ENCODE measurements around the gene FBXL17. TPM values are rescaled to one million over a fixed set of nuclear protein-coding genes. Genes with fewer than 3 reads are reported as not detected.

FBXL17 gene
- total RNA-seq, 1 experiment from 2014 or later, result 5.3 TPM

GRCh38 chr5:107916731-107917725 is 464.9 kb downstream of the FBXL17 start:
- Mint-ChIP-seq H3K27ac (no peak overlapping the region), H3K4me1 (peaks cover 7 to 9% of the 10 kb centered on the region in 2 experiments; a peak in 3 of 4 replicates), H3K4me3 (no peak overlapping the region), H3K36me3 (ENCODE audit: insufficient read depth in 1 of 3, low read depth in 3 of 3) (no peaks in the 10 kb centered on the region), H3K27me3 (ENCODE audit: low read depth) (no peaks in the 10 kb centered on the region), H3K9me3 (no peaks in the 10 kb centered on the region)
- H2AFZ ChIP-seq (ENCODE audit: low read length), result no peak overlapping the region
- H3K23ac ChIP-seq (ENCODE audit: insufficient read length, low read depth, low read length), result no peak overlapping the region
- no peak overlapping the region for H2BK5ac ChIP-seq (ENCODE audit: insufficient read length, low read length)
- no peak overlapping the region for H2BK15ac ChIP-seq (ENCODE audit: low read depth, low read length)
- H3K18ac ChIP-seq (ENCODE audit: insufficient read length, low read depth, low read length), result no peak overlapping the region
- H4K5ac ChIP-seq (ENCODE audit: insufficient read length, low read depth, low read length), result no peak overlapping the region
- H3K27ac ChIP-seq (ENCODE audit: insufficient read length, low read depth, low read length), result no peak overlapping the region
- H3K56ac ChIP-seq (ENCODE audit: insufficient read length, low read depth, low read length), result no peak overlapping the region
- H3K23me2 ChIP-seq (ENCODE audit: insufficient read length, low read depth, low read length, poor library complexity, severe bottlenecking), result no peaks in the 10 kb centered on the region
- H2AK5ac ChIP-seq (ENCODE audit: insufficient read length, low read length), result no peak overlapping the region
- H4K20me1 ChIP-seq (ENCODE audit: control insufficient read depth, insufficient read depth, insufficient read length), result no peaks in the 10 kb centered on the region
- H3K9me3 ChIP-seq (ENCODE audit: control insufficient read depth, low read depth, low read length), result no peaks in the 10 kb centered on the region
- H2BK20ac ChIP-seq (ENCODE audit: low read depth, low read length, poor library complexity, severe bottlenecking), result no peak overlapping the region
- no peak overlapping the region for H2BK12ac ChIP-seq (ENCODE audit: insufficient read length, low read depth, low read length)
- H3T11ph ChIP-seq (ENCODE audit: low read length), result no peak overlapping the region
- TF ChIP-seq CTCF (conservative IDR thresholded peaks at IDR 0.05), result no peak
- WGBS (ENCODE audit: extremely low coverage, insufficient read length, low lambda C conversion rate), result no CpG with 5 or more reads among the region's 6 CpGs
- 0 out of 2 replicates have a peak, but pooled peaks cover 2% of the 10 kb centered on the region for H3K79me2 ChIP-seq (ENCODE audit: insufficient read depth, low read length)
- H3K4me2 ChIP-seq (ENCODE audit: insufficient read depth, insufficient read length, low read length), result no peak overlapping the region
- no peaks in the 10 kb centered on the region for H3K27me3 ChIP-seq (ENCODE audit: insufficient read depth, low read length)
- no peak overlapping the region for H3K4ac ChIP-seq (ENCODE audit: low read depth, low read length)
- no peak for DNase-seq
- H3K9ac ChIP-seq (ENCODE audit: extremely low read depth, insufficient read length, low read length), result no peak overlapping the region
- H3K14ac ChIP-seq (ENCODE audit: insufficient read depth, low read length), result no peak overlapping the region
- no peaks in the 10 kb centered on the region; the same call in 1 of the 2 replicates for H3K4me1 ChIP-seq (ENCODE audit: insufficient read depth, low read length)
- H3K79me1 ChIP-seq (ENCODE audit: insufficient read depth, low read depth, low read length, poor library complexity, severe bottlenecking), result no peaks in the 10 kb centered on the region
- H2BK120ac ChIP-seq (ENCODE audit: low read depth, low read length, poor library complexity, severe bottlenecking), result no peak overlapping the region
- no peak overlapping the region for H4K8ac ChIP-seq (replicated peaks; ENCODE audit: insufficient read length, low read depth, low read length)
- H4K91ac ChIP-seq (ENCODE audit: insufficient read length, low read depth, low read length), result no peak overlapping the region
